DMS 273 (cell line): Measurements from ENCODE around the gene MRPL12.
"Not testable (repeated sequence)": the region's sequence is repeated elsewhere in the genome, so short reads cannot be mapped to it uniquely, and the experiment has no call there.

Experiments used
- DNase-seq: peaks from one replicate; lab custom pipeline; 2025; ENCODE audit not compliant: unreplicated experiment; lab: John Stamatoyannopoulos, UW

MRPL12 gene

GRCh38 chr17:81737947-81738800 is 35.0 kb downstream of the MRPL12 start:
- no peak for DNase-seq

GRCh38 chr17:81738801-81739393 is 35.7 kb downstream of the MRPL12 start:
- DNase-seq: no peak

DNA sequence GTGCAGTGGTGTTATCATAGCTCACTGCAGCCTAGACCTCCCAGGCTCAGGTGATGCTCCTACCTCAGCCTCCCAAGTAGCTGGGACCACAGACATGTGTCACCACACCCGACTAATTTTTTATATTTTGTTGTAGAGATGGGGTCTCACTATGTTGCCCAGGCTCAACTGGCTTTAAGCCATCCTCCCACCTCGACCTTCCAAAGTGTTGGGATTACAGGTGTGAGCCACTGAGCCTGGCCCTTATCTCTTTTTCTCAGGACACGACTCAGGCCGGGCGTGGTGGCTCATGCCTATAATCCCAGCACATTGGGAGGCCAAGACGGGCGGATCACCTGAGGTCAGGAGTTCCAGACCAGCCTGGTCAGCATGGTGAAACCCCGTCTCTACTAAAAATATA is 36.4 kb downstream of the MRPL12 start:
- DNase-seq: not testable (repeated sequence)

GRCh38 chr17:81740395-81740961 is 37.3 kb downstream of the MRPL12 start:
- DNase-seq: no peak

- peak; percentile 52 for DNase-seq
Observed at GRCh38 chr17:81741049-81741593, 38.0 kb downstream of the MRPL12 start.

- peak; percentile 47 for DNase-seq
Observed at GRCh38 chr17:81741594-81742452, 38.7 kb downstream of the MRPL12 start.
